Daoy (cell line): ENCODE results near the gene BRAT1. TPM values are rescaled to one million over a fixed set of nuclear protein-coding genes. Genes with fewer than 3 reads are reported as not detected.

ENCODE experiments used
- DNase-seq: peaks from one replicate; pipeline ENCODE4 v3.0.0-alpha.2; 2015; ENCODE audit warnings: low read depth
- total RNA-seq: library from RNA; depleted of rRNA; stranded (reverse); fragments of >200 nt; shearing (Covaris generic); gene quantifications from 2 replicates; pipeline ENCODE4 v1.2.3, GENCODE V29; 2014; rRNA removed

The BRAT1 gene
- total RNA-seq, 1 experiment from 2014 or later, result 42.6 TPM

GRCh38 chr7:2497065-2497464 is 58.3 kb downstream of the BRAT1 start:
- no peak for DNase-seq

GRCh38 chr7:2496375-2496774 is 58.9 kb downstream of the BRAT1 start:
- no peak for DNase-seq

DNA sequence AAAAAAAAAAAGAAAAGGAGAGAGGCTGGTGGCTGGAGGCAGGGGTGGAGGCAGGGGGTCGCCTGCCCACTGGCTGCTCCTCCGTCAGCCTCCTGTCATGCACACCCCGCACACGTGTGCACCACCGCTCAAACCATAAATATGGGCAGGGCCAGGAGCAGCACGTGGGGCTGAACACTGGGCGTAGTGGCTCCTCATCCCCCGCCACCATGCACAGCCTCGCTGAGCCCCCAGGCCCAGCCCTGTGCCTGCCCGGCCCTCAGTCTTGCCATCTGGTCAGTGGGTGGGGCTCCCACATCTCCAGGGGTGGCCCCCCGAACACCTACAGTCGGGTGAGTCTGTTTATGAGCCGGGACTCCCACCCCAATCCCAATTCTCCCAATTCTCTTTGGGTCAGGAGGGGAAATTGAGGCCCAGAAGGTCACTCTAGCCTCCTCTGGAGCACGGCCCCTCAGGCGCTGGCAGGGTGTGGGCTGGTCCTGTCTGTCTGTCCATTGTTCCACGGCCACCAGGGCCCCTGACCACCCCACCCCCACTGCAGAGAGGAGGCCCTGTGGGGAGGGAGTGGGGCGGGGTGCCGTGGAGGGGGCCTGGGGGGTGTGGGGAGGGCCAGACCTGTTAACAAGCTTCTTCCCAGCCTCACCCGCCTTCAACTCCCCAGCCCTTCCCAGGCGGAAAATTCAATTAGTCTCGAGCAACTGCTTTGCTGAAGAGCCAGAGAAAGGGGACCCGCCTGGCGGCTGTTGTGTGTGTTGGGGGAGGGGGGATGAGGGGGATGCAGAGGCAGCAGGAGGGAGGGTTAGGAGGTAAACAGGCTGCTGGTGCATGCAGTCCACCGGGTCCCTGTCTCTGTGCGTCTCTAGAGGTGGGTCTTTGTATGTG is 59.7 kb downstream of the BRAT1 start:
- no peak for DNase-seq

DNA sequence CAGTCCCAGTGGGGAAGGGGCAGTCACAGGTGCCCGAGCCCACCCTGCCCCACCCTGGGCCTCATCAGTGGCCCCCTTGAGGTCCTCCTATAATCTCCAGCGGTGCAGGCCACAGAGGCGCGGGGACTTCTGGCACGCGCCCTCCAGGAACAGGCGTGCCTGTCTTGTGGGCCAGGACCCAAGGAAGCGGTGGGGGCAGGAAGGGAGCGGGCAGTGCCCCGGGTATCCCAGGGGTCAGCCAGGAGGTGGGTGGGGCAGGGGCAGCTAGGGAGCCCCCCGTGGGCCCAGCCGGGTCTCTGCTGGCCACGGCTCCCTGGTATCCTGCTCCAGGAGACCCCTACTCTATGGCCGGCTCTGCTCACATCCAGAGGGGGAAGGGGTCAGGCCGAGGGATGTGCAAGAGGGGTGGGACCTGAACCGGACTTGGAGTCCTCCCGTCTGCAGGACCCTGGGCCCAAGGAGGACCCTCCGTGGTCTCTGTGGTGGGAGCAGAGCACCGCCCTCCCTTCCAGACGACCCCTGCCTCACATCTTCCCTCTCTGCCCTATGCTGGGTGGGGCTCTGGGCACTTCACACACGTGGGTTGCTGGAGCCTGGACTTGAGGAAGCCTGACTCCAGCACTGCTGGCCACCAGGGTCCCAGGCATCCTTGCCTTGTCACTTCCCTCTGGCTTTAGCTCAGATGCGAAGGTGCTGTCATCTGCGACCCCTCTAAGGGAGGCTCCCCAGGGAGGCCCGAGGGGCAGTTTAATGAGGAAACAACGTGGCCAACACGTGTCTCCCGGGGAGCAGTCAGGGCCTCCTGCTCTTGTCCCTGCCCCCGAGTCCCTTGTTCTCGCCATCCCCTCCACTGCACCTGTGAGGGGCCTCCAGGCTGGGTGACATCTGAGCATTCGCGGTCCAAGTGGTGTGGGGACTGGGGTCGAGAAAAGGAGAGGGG is 60.9 kb downstream of the BRAT1 start:
- DNase-seq, result no peak

DNA sequence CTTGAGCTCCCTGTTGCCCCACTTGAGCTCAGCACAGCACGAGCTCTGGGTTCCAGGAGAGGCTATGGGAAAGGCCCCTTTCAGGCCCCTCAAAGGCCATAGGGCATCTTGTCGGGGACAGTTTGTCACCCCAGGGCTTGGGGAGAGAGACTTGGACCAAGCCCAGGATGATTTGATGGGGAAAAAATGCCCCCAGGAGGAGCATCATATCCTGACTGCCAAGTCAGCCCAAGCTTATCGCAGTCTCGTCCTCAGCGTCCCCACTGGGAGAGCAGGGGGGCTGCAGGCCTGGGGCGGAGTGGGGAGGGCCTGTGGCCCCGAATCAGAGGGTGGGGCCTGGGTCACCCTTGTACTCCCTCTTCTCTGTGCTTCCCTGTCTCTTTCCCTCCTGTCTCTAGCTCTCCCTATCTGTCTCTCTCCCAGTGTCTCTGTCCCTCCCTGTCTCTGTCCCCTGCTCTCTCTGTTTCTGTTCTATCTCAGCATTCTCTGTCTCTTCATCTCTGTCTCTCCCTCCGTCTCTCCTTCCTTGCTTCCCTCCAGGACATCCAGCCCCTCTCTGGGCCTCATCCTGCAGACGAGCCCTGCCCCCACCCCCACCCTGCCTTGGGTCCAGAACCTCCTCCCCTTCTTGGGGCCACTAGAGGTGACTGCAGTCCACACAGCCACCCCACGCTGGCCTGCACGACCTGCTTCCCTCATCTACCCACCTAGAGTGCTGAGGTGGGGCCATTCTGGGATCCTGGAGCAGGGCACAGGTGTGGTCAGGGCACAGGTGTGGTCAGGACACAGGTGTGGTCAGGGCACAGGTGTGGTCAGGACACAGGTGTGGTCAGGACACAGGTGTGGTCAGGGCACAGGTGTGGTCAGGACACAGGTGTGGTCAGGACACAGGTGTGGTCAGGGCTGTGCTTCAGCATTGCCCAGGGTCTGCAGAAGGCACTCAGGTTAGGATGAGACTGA is 61.8 kb downstream of the BRAT1 start:
- peak; percentile 44 for DNase-seq

DNA sequence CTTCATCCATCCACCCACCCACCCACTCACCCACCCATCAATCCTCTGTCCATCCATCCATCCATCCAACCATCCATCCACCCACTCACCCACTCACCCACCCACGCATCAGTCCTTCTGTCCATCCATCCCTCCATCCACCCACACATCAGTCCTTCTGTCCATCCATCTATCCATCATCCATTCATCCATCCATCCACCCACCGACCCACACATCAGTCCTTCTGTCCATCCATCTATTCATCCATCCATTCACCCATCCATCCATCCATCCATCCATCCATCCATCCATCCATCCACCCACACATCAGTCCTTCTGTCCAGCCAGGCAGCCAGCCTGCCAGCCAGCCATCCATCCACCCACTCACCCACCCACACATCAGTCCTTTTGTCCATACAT is 63.3 kb downstream of the BRAT1 start:
- no peak for DNase-seq

DNA sequence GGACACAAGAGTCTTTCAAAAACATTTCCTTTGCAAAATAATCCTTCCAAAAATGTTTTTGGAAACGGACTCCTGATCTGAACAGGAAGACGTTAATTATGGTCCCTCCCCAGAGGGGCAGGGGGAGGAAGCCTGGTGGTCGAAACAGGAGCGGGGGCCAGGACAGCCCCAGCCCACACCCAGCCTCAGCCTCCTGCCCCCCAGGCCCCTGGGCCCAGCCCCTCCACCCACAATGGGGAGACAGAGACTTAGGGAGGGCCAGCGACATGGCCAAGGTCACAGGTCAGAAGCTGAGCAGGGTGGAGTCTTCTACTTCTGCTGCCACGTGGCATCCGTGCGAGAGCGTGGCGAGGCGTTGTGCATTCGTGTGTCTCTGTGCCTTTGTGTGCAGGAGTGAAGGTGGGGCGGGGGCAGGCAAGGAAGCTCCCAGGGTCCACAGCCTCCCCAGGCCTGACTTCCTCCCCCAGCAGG is 65.1 kb downstream of the BRAT1 start:
- no peak for DNase-seq

- no peak for DNase-seq
Observed at GRCh38 chr7:2488681-2489080, 66.6 kb downstream of the BRAT1 start.

GRCh38 chr7:2488272-2488645 is 67.1 kb downstream of the BRAT1 start:
- DNase-seq, result no peak

Other genes with a start within 250 kb of the BRAT1 start
- 10.3 and 20.6 TPM in 2 replicates for gene SNX8, start 241.1 kb downstream of the BRAT1 start, total RNA-seq
- 334 and 348 TPM in 2 replicates for gene EIF3B, start 200.7 kb downstream of the BRAT1 start, total RNA-seq
- gene CHST12, start 151.9 kb downstream of the BRAT1 start, total RNA-seq, result 6.3 and 7.6 TPM in 2 replicates
- gene GRIFIN, start 79.1 kb downstream of the BRAT1 start, total RNA-seq, result not detected in 2 replicates
- gene LFNG, start 35.8 kb downstream of the BRAT1 start, total RNA-seq, result 16.1 and 24.2 TPM in 2 replicates
- 7.6 and 11.3 TPM in 2 replicates for gene IQCE, start 3.5 kb upstream of the BRAT1 start, total RNA-seq
- gene TTYH3, start 76.5 kb upstream of the BRAT1 start, total RNA-seq, result 16.5 and 18.3 TPM in 2 replicates
- gene AMZ1, start 132.7 kb upstream of the BRAT1 start, total RNA-seq, result 0.29 TPM in 1 of 2 replicates, not detected in the other